ENCODE data around the gene LPIN2. TPM values are rescaled to one million over a fixed set of nuclear protein-coding genes. Genes with fewer than 3 reads are reported as not detected.

LPIN2 gene
- total and polyA plus RNA-seq, 2 experiments from 2014 or later: 9.0 to 10.8 TPM

- no peaks in the 10 kb centered on the region for H3K36me3 ChIP-seq (ENCODE audit: insufficient read depth)
- H4K20me1 ChIP-seq (replicated peaks; ENCODE audit: insufficient read depth): no peaks in the 10 kb centered on the region
- H3K27me3 ChIP-seq (ENCODE audit: insufficient read depth): no peaks in the 10 kb centered on the region
- peaks cover 5% of the 10 kb centered on the region; the same call in 2 of the 3 replicates for H3K4me1 Mint-ChIP-seq
- no peaks in the 10 kb centered on the region for H3F3A ChIP-seq (replicated peaks; ENCODE audit: low read depth)
- no peak overlapping the region for H3K4me2 ChIP-seq
- TF ChIP-seq ZNF331 (CRISPR knock-in tag; IDR thresholded peaks at IDR 0.05; ENCODE audit: low read depth) (no peak), CTCF (conservative IDR thresholded peaks at IDR 0.05; ENCODE audit: low read depth in 2 of 2) (no peak), ZNF114 (CRISPR knock-in tag; IDR thresholded peaks at IDR 0.05) (no peak), STAT1 (IDR thresholded peaks at IDR 0.05; ENCODE audit: unreplicated experiment) (no peak), EZH2phosphoT487 (IDR thresholded peaks at IDR 0.05; ENCODE audit: unreplicated experiment) (no peak), CREB1 (CRISPR knock-in tag; IDR thresholded peaks at IDR 0.05; ENCODE audit: low read depth) (no peak), JUNB (IDR thresholded peaks at IDR 0.05; ENCODE audit: unreplicated experiment) (no peak), NANOG (IDR thresholded peaks at IDR 0.05; ENCODE audit: borderline replicate concordance) (no peak), EZH2 (IDR thresholded peaks at IDR 0.05; ENCODE audit: low read depth, unreplicated experiment) (no peak), ETS1 (IDR thresholded peaks at IDR 0.05) (no peak)
- TF ChIP-seq, protein P1, sequence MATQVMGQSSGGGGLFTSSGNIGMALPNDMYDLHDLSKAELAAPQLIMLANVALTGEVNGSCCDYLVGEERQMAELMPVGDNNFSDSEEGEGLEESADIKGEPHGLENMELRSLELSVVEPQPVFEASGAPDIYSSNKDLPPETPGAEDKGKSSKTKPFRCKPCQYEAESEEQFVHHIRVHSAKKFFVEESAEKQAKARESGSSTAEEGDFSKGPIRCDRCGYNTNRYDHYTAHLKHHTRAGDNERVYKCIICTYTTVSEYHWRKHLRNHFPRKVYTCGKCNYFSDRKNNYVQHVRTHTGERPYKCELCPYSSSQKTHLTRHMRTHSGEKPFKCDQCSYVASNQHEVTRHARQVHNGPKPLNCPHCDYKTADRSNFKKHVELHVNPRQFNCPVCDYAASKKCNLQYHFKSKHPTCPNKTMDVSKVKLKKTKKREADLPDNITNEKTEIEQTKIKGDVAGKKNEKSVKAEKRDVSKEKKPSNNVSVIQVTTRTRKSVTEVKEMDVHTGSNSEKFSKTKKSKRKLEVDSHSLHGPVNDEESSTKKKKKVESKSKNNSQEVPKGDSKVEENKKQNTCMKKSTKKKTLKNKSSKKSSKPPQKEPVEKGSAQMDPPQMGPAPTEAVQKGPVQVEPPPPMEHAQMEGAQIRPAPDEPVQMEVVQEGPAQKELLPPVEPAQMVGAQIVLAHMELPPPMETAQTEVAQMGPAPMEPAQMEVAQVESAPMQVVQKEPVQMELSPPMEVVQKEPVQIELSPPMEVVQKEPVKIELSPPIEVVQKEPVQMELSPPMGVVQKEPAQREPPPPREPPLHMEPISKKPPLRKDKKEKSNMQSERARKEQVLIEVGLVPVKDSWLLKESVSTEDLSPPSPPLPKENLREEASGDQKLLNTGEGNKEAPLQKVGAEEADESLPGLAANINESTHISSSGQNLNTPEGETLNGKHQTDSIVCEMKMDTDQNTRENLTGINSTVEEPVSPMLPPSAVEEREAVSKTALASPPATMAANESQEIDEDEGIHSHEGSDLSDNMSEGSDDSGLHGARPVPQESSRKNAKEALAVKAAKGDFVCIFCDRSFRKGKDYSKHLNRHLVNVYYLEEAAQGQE (IDR thresholded peaks at IDR 0.05; ENCODE audit: unreplicated experiment): no peak
- TF ChIP-seq, protein P2, sequence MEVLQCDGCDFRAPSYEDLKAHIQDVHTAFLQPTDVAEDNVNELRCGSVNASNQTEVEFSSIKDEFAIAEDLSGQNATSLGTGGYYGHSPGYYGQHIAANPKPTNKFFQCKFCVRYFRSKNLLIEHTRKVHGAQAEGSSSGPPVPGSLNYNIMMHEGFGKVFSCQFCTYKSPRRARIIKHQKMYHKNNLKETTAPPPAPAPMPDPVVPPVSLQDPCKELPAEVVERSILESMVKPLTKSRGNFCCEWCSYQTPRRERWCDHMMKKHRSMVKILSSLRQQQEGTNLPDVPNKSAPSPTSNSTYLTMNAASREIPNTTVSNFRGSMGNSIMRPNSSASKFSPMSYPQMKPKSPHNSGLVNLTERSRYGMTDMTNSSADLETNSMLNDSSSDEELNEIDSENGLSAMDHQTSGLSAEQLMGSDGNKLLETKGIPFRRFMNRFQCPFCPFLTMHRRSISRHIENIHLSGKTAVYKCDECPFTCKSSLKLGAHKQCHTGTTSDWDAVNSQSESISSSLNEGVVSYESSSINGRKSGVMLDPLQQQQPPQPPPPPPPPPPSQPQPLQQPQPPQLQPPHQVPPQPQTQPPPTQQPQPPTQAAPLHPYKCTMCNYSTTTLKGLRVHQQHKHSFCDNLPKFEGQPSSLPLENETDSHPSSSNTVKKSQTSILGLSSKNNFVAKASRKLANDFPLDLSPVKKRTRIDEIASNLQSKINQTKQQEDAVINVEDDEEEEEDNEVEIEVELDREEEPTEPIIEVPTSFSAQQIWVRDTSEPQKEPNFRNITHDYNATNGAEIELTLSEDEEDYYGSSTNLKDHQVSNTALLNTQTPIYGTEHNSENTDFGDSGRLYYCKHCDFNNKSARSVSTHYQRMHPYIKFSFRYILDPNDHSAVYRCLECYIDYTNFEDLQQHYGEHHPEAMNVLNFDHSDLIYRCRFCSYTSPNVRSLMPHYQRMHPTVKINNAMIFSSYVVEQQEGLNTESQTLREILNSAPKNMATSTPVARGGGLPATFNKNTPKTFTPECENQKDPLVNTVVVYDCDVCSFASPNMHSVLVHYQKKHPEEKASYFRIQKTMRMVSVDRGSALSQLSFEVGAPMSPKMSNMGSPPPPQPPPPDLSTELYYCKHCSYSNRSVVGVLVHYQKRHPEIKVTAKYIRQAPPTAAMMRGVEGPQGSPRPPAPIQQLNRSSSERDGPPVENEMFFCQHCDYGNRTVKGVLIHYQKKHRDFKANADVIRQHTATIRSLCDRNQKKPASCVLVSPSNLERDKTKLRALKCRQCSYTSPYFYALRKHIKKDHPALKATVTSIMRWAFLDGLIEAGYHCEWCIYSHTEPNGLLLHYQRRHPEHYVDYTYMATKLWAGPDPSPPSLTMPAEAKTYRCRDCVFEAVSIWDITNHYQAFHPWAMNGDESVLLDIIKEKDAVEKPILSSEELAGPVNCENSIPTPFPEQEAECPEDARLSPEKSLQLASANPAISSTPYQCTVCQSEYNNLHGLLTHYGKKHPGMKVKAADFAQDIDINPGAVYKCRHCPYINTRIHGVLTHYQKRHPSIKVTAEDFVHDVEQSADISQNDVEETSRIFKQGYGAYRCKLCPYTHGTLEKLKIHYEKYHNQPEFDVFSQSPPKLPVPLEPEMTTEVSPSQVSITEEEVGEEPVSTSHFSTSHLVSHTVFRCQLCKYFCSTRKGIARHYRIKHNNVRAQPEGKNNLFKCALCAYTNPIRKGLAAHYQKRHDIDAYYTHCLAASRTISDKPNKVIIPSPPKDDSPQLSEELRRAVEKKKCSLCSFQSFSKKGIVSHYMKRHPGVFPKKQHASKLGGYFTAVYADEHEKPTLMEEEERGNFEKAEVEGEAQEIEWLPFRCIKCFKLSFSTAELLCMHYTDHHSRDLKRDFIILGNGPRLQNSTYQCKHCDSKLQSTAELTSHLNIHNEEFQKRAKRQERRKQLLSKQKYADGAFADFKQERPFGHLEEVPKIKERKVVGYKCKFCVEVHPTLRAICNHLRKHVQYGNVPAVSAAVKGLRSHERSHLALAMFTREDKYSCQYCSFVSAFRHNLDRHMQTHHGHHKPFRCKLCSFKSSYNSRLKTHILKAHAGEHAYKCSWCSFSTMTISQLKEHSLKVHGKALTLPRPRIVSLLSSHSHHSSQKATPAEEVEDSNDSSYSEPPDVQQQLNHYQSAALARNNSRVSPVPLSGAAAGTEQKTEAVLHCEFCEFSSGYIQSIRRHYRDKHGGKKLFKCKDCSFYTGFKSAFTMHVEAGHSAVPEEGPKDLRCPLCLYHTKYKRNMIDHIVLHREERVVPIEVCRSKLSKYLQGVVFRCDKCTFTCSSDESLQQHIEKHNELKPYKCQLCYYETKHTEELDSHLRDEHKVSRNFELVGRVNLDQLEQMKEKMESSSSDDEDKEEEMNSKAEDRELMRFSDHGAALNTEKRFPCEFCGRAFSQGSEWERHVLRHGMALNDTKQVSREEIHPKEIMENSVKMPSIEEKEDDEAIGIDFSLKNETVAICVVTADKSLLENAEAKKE (CRISPR knock-in tag; IDR thresholded peaks at IDR 0.05): no peak
- no peak overlapping the region for H3K4me3 Mint-ChIP-seq
- H3K27ac Mint-ChIP-seq: no peak overlapping the region
- no peaks in the 10 kb centered on the region for H3K9me2 ChIP-seq (ENCODE audit: insufficient read depth)
- H3K4me3 ChIP-seq: no peak overlapping the region
- no peaks in the 10 kb centered on the region for H3K79me2 ChIP-seq (replicated peaks; ENCODE audit: insufficient read depth)
- no peaks in the 10 kb centered on the region; the same call in 2 of the 3 replicates for H3K9me3 Mint-ChIP-seq
- ATAC-seq (no peak), DNase-seq (ENCODE audit: low spot score) (no peak)
- H3K36me3 Mint-ChIP-seq (ENCODE audit: low read depth): no peaks in the 10 kb centered on the region
- H3K27me3 Mint-ChIP-seq (ENCODE audit: insufficient read depth, low read depth, poor library complexity): peaks cover 4% of the 10 kb centered on the region
- peak overlapping the region; percentile 85 for H2AFZ ChIP-seq
- H3K4me1 ChIP-seq (ENCODE audit: insufficient read depth): no peaks in the 10 kb centered on the region
- no peak overlapping the region for H3K27ac ChIP-seq (ENCODE audit: low read depth)
Measured at GRCh38 chr18:3037423-3037915, 24.5 kb upstream of the LPIN2 start.
